CD4-positive, alpha-beta T cell (primary cell): Measurements from ENCODE around the gene HELZ2. TPM values are rescaled to one million over a fixed set of nuclear protein-coding genes. Genes with fewer than 3 reads are reported as not detected.

Source experiments
- ATAC-seq: fragments of 200-7000 bp; cut with Tn5 transposase; one replicate; pipeline ENCODE4 v1.10.0; 2022; ENCODE audit warnings: mild to moderate bottlenecking; ENCODE audit not compliant: poor library complexity
- CTCF ChIA-PET: fragments of 350-600 bp; sonication (Branson Sonifier 250); formaldehyde crosslinking; loops from one replicate; lab custom pipeline; 2021; ENCODE audit warnings: antibody characterized with exemption, inconsistent platforms; lab: Charles Lee
- POLR2A ChIA-PET: fragments of 350-600 bp; sonication (Branson Sonifier 250); formaldehyde crosslinking; loops from one replicate; lab custom pipeline; 2021; ENCODE audit warnings: antibody characterized with exemption, inconsistent platforms; lab: Charles Lee
- DNase-seq, 14 experiments: peaks; one replicate each; pipeline ENCODE4 v3.0.0-alpha.2; 2013 to 2020; ENCODE audit warnings: mixed read lengths in 2 of 14
- H3K27ac ChIP-seq, 2 donors: one replicate each; pipeline versions ENCODE4 v1.5.1 to v1.7.0; 2013; ENCODE audit warnings: low read length in 2 of 2, low read depth in 1 of 2, mild to moderate bottlenecking in 1 of 2
- H3K27me3 ChIP-seq, 2 experiments: 1 replicate in 1 of 2; 2 replicates in 1 of 2; pipeline versions ENCODE4 v1.6.1 to v1.7.0; 2013; ENCODE audit warnings: low read length in 2 of 2, control low read depth in 1 of 2, mild to moderate bottlenecking in 1 of 2, moderate library complexity in 1 of 2; ENCODE audit not compliant: insufficient read depth in 2 of 2, control insufficient read depth in 1 of 2
- H3K36me3 ChIP-seq: one replicate; pipeline ENCODE4 v1.6.1; 2013; ENCODE audit warnings: low read length, control low read depth; ENCODE audit not compliant: insufficient read depth
- H3K4me1 ChIP-seq: one replicate; pipeline ENCODE4 v1.6.1; 2013; ENCODE audit warnings: low read length, control low read depth; ENCODE audit not compliant: insufficient read depth
- H3K4me3 ChIP-seq: one replicate; pipeline ENCODE4 v1.5.1; 2013; ENCODE audit warnings: mild to moderate bottlenecking, low read length, moderate library complexity
- H3K9me3 ChIP-seq, 2 experiments: 1 replicate in 1 of 2; 2 replicates in 1 of 2; pipeline versions ENCODE4 v1.6.1 to v1.7.0; 2013; ENCODE audit warnings: low read length in 2 of 2, mild to moderate bottlenecking in 2 of 2, control low read depth in 1 of 2, moderate library complexity in 1 of 2; ENCODE audit not compliant: control insufficient read depth in 1 of 2, insufficient read depth in 1 of 2
- H3K27ac Mint-ChIP-seq: one replicate; pipeline ENCODE4 v1.8.0; 2020; ENCODE audit warnings: mixed read lengths
- H3K27me3 Mint-ChIP-seq: one replicate; pipeline ENCODE4 v1.8.0; 2021; ENCODE audit warnings: mixed read lengths
- H3K36me3 Mint-ChIP-seq: one replicate; pipeline ENCODE4 v1.8.0; 2021; ENCODE audit warnings: low read depth, mixed read lengths
- H3K4me1 Mint-ChIP-seq: one replicate; pipeline ENCODE4 v1.8.0; 2021; ENCODE audit warnings: low read depth, mixed read lengths
- H3K4me3 Mint-ChIP-seq: one replicate; pipeline ENCODE4 v1.8.0; 2020; ENCODE audit warnings: mild to moderate bottlenecking, mixed read lengths
- H3K9me3 Mint-ChIP-seq: one replicate; pipeline ENCODE4 v1.8.0; 2020; ENCODE audit warnings: mixed read lengths
- intact Hi-C, 2 experiments: fragments of 100-400 bp; cut with DNase I in 1 of 2; cut with micrococcal nuclease in 1 of 2; formaldehyde crosslinking; loops; one replicate each; pipeline versions ENCODE4 v1.15.1 to v1.9.0; 2023 to 2025; cut with DNase I, micrococcal nuclease
- total RNA-seq, 174 experiments: library from RNA in 2 of 174; stranded (reverse) in 2 of 174; gene quantifications; one replicate each; pipeline ENCODE4 v1.2.3 and lab custom pipeline; 2021 to 2026
- TF ChIP-seq, protein P1 (sequence below): fragments of 200-600 bp; IDR thresholded peaks from one replicate; pipeline ENCODE4 v1.8.0; 2022; ENCODE audit warnings: antibody characterized with exemption, mild to moderate bottlenecking

The HELZ2 gene
- total RNA-seq, 2 experiments from 2014 or later = 57.7 to 59.6 TPM

- Histone ChIP-seq H3K27me3 (no peaks in the 10 kb centered on the region), H3K4me1 (no peaks in the 10 kb centered on the region), H3K27ac (no peak overlapping the region), H3K36me3 (no peaks in the 10 kb centered on the region), H3K9me3 (peaks cover 0 to 8% of the 10 kb centered on the region in 2 experiments), H3K4me3 (no peak overlapping the region)
- H3K27me3 Mint-ChIP-seq = no peaks in the 10 kb centered on the region
- intact Hi-C loops = no loop called here
- TF ChIP-seq, protein P1, sequence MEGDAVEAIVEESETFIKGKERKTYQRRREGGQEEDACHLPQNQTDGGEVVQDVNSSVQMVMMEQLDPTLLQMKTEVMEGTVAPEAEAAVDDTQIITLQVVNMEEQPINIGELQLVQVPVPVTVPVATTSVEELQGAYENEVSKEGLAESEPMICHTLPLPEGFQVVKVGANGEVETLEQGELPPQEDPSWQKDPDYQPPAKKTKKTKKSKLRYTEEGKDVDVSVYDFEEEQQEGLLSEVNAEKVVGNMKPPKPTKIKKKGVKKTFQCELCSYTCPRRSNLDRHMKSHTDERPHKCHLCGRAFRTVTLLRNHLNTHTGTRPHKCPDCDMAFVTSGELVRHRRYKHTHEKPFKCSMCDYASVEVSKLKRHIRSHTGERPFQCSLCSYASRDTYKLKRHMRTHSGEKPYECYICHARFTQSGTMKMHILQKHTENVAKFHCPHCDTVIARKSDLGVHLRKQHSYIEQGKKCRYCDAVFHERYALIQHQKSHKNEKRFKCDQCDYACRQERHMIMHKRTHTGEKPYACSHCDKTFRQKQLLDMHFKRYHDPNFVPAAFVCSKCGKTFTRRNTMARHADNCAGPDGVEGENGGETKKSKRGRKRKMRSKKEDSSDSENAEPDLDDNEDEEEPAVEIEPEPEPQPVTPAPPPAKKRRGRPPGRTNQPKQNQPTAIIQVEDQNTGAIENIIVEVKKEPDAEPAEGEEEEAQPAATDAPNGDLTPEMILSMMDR = no peak
- H3K4me1 Mint-ChIP-seq = peaks cover 7% of the 10 kb centered on the region
- no peaks in the 10 kb centered on the region for H3K36me3 Mint-ChIP-seq
- POLR2A ChIA-PET = interaction anchor here (2.2 kb wide), 1 partner anchor 10 kb away, joined by 10 read pairs; the partner anchor contains the start of gene PPDPF
- DNase-seq = peak in 1 of 14 experiments; percentile 2
- CTCF ChIA-PET = no interaction called here
- H3K4me3 Mint-ChIP-seq = no peak overlapping the region
- no peak overlapping the region for H3K27ac Mint-ChIP-seq
- H3K9me3 Mint-ChIP-seq = no peaks in the 10 kb centered on the region
- no peak for ATAC-seq
Measured at GRCh38 chr20:63530788-63531160, 43.3 kb downstream of the HELZ2 start.

GRCh38 chr20:63529861-63530787, 43.9 kb downstream of the HELZ2 start:
- Mint-ChIP-seq H3K4me1 (peaks cover 7% of the 10 kb centered on the region), H3K9me3 (no peaks in the 10 kb centered on the region), H3K36me3 (peaks cover under 1% of the 10 kb centered on the region), H3K4me3 (no peak overlapping the region), H3K27me3 (no peaks in the 10 kb centered on the region), H3K27ac (no peak overlapping the region)
- Histone ChIP-seq H3K4me3 (no peak overlapping the region), H3K27ac (no peak overlapping the region), H3K36me3 (no peaks in the 10 kb centered on the region), H3K9me3 (peaks cover 0 to 8% of the 10 kb centered on the region in 2 experiments), H3K4me1 (no peaks in the 10 kb centered on the region), H3K27me3 (no peaks in the 10 kb centered on the region)
- POLR2A ChIA-PET = interaction anchor here (1.4 to 2.2 kb wide), 2 partner anchors 7 to 9 kb away, joined by 6 to 10 read pairs; partner anchors contain the start of genes PPDPF and PTK6
- ATAC-seq = no peak
- TF ChIP-seq, protein P1 = no peak
- intact Hi-C loops = no loop called here
- CTCF ChIA-PET = no interaction called here
- peak in 1 of 14 experiments; percentile 22 for DNase-seq

GRCh38 chr20:63529180-63529860, 44.7 kb downstream of the HELZ2 start:
- peaks cover 8% of the 10 kb centered on the region for H3K36me3 Mint-ChIP-seq
- H3K4me1 Mint-ChIP-seq = peaks cover 7% of the 10 kb centered on the region
- no peak for DNase-seq
- TF ChIP-seq, protein P1 = no peak
- no peak for ATAC-seq
- H3K27me3 Mint-ChIP-seq = no peaks in the 10 kb centered on the region
- ChIA-PET CTCF (interaction anchor here (0.7 kb wide), 1 partner anchor 8 kb away, joined by 3 read pairs; no protein-coding TSS in a partner anchor), POLR2A (interaction anchor here (1.4 to 2.2 kb wide), 2 partner anchors 8 kb away, joined by 6 to 10 read pairs; partner anchors contain the start of genes PPDPF and PTK6)
- no peak overlapping the region for H3K4me3 ChIP-seq
- H3K9me3 Mint-ChIP-seq = no peaks in the 10 kb centered on the region
- H3K27ac Mint-ChIP-seq = no peak overlapping the region
- H3K4me1 ChIP-seq = no peaks in the 10 kb centered on the region
- H3K27me3 ChIP-seq = no peaks in the 10 kb centered on the region
- no peak overlapping the region for H3K27ac ChIP-seq
- no peak overlapping the region for H3K4me3 Mint-ChIP-seq
- intact Hi-C loops = no loop called here
- H3K9me3 ChIP-seq = peaks cover 0 to 8% of the 10 kb centered on the region in 2 experiments
- H3K36me3 ChIP-seq = no peaks in the 10 kb centered on the region
